HepG2 (cell line): ENCODE measurements around the gene GATAD2B. TPM values are rescaled to one million over a fixed set of nuclear protein-coding genes. Genes with fewer than 3 reads are reported as not detected.

Experiments used
- ATAC-seq: fragments of 200-7000 bp; cut with Tn5 transposase; 3 replicates; pipeline ENCODE4 v1.9.1; 2020; ENCODE audit warnings: mild to moderate bottlenecking, moderate library complexity
- BruUV-seq: library from RNA; stranded (reverse); fragments of 400-500 nt; replicated peaks from 2 replicates; lab custom pipeline; 2021; lab: Mats Ljungman, UMichigan
- CTCF ChIA-PET: fragments of 300-600 bp; formaldehyde crosslinking; extraction: SDS; loops from one replicate; lab custom pipeline; 2021; ENCODE audit warnings: low total read pairs, inconsistent platforms, low intra/inter-chr PET ratio; lab: Yijun Ruan, JAX
- POLR2A ChIA-PET: fragments of 350-600 bp; sonication (Branson Sonifier 250); formaldehyde crosslinking; loops from one replicate; lab custom pipeline; 2020; ENCODE audit warnings: antibody characterized with exemption, inconsistent platforms; lab: Yijun Ruan, JAX
- DNase-seq: peaks from one replicate; pipeline ENCODE4 v3.0.0-alpha.2; 2015; ENCODE audit warnings: low spot score
- FAIRE-seq: peaks from 3 replicates; lab custom pipeline; 2011; peaks lifted over from hg19 to GRCh38; lab: Jason Lieb, UNC
- H2AFZ ChIP-seq: one replicate; pipeline ENCODE4 v1.6.1; 2011; ENCODE audit warnings: low read length, inconsistent platforms
- H3K27ac ChIP-seq: fragments of 300-600 bp; 3 replicates; pipeline ENCODE4 v1.8.0; 2011; ENCODE audit warnings: mixed run types, mild to moderate bottlenecking, mixed read lengths, low read length, inconsistent platforms; ENCODE audit not compliant: insufficient read depth; ENCODE audit errors: extremely low read length
- H3K27me3 ChIP-seq, 2 experiments: fragments of 200-600 bp in 1 of 2; 2 replicates in 1 of 2; 3 replicates in 1 of 2; pipeline versions ENCODE4 v1.6.0 to v1.8.0; 2011; ENCODE audit warnings: low read length in 2 of 2, mild to moderate bottlenecking in 2 of 2, moderate library complexity in 2 of 2, inconsistent platforms in 1 of 2; ENCODE audit not compliant: insufficient read depth in 2 of 2, control insufficient read depth in 1 of 2
- H3K36me3 ChIP-seq, 2 experiments: fragments of 200-600 bp in 1 of 2; replicated peaks in 1 of 2; 2 replicates in 1 of 2; 3 replicates in 1 of 2; pipeline versions ENCODE4 v1.5.1 to v1.8.0; 2011; ENCODE audit warnings: low read length in 2 of 2, inconsistent platforms in 1 of 2; ENCODE audit not compliant: insufficient read depth in 2 of 2, control insufficient read depth in 1 of 2
- H3K4me1 ChIP-seq: 2 replicates; pipeline ENCODE4 v1.5.1; 2012; ENCODE audit warnings: low read length, inconsistent platforms; ENCODE audit not compliant: insufficient read depth
- H3K4me2 ChIP-seq: 2 replicates; pipeline ENCODE4 v1.6.0; 2011; ENCODE audit warnings: low read depth, low read length, inconsistent platforms
- H3K4me3 ChIP-seq, 3 experiments: fragments of 200-600 bp in 1 of 3; sonication (generic), shearing (Covaris generic) in 1 of 3; replicated peaks in 1 of 3; 2 replicates each; pipeline ENCODE4 v1.5.1; 2011 to 2016; ENCODE audit warnings: low read length in 3 of 3, inconsistent platforms in 2 of 3, low read depth in 2 of 3, mild to moderate bottlenecking in 2 of 3, control low read depth in 1 of 3, mixed read lengths in 1 of 3; ENCODE audit not compliant: insufficient read depth in 1 of 3
- H3K79me2 ChIP-seq: one replicate; pipeline ENCODE4 v1.6.1; 2011; ENCODE audit warnings: low read length, inconsistent platforms; ENCODE audit not compliant: insufficient read depth
- H3K9ac ChIP-seq: 2 replicates; pipeline ENCODE4 v1.6.0; 2011; ENCODE audit warnings: mild to moderate bottlenecking, low read depth, low read length, inconsistent platforms; ENCODE audit not compliant: insufficient read depth
- H3K9me3 ChIP-seq: 2 replicates; pipeline ENCODE4 v1.5.1; 2012; ENCODE audit warnings: mild to moderate bottlenecking, low read length
- H4K20me1 ChIP-seq: 2 replicates; pipeline ENCODE4 v1.6.0; 2011; ENCODE audit warnings: inconsistent platforms, mild to moderate bottlenecking, low read length, moderate library complexity; ENCODE audit not compliant: insufficient read depth
- FOXP4 ChIP-seq: sonication (generic); formaldehyde crosslinking; IDR thresholded peaks from 2 replicates; pipeline ENCODE4 v1.4.0; 2020; ENCODE audit warnings: missing genetic modification reagents
- PREB ChIP-seq: sonication (generic); formaldehyde crosslinking; IDR thresholded peaks from 2 replicates; pipeline ENCODE4 v1.4.0; 2020; ENCODE audit warnings: missing genetic modification reagents
- STAT6 ChIP-seq: sonication (generic); formaldehyde crosslinking; IDR thresholded peaks from 2 replicates; pipeline ENCODE4 v1.4.0; 2020; ENCODE audit warnings: missing genetic modification reagents, mild to moderate bottlenecking, borderline replicate concordance
- YEATS4 ChIP-seq: sonication (generic); formaldehyde crosslinking; IDR thresholded peaks from 2 replicates; pipeline ENCODE4 v1.4.0; 2020; ENCODE audit warnings: missing genetic modification reagents, borderline replicate concordance
- ZNF460 ChIP-seq: sonication (generic); formaldehyde crosslinking; IDR thresholded peaks from 2 replicates; pipeline ENCODE4 v1.5.1; 2020; ENCODE audit warnings: missing genetic modification reagents, mild to moderate bottlenecking, borderline replicate concordance
- ZNF512B ChIP-seq: sonication (generic); formaldehyde crosslinking; IDR thresholded peaks from 2 replicates; pipeline ENCODE4 v1.5.1; 2020; ENCODE audit warnings: missing genetic modification reagents, mild to moderate bottlenecking, borderline replicate concordance
- ZNF616 ChIP-seq: sonication (generic); formaldehyde crosslinking; IDR thresholded peaks from 2 replicates; pipeline ENCODE4 v1.5.0; 2020; ENCODE audit warnings: low read depth, mild to moderate bottlenecking, missing genetic modification reagents
- ZSCAN30 ChIP-seq: sonication (generic); formaldehyde crosslinking; IDR thresholded peaks from 2 replicates; pipeline ENCODE4 v1.5.0; 2020; ENCODE audit warnings: mild to moderate bottlenecking, missing genetic modification reagents
- WGBS: methylation state at CpG from one replicate; pipeline ENCODE4 v1.1.6; 2017; ENCODE audit warnings: low lambda C conversion rate; 5-methylcytosine and 5-hydroxymethylcytosine counted together
- in situ Hi-C: cut with HindIII; loops from 2 replicates; pipeline ENCODE4 v1.10.0; 2017; ENCODE audit warnings: low pct_unique_long_range_greater_than_20kb; ENCODE audit not compliant: extremely low pct_ligation_motif_present
- intact Hi-C: fragments of 100-400 bp; cut with micrococcal nuclease; formaldehyde crosslinking; loops from one replicate; pipeline ENCODE4 v1.10.0; 2022; ENCODE audit not compliant: unreplicated experiment
- polyA plus RNA-seq, 8 experiments: library from polyadenylated mRNA; depleted of rRNA in 3 of 8; stranded (reverse) in 7 of 8; unstranded in 1 of 8; fragments of >200 nt; fragmentation: Illumina TruSeq in 4 of 8; extraction: Trizol in 4 of 8; gene quantifications; 2 replicates each; pipeline versions ENCODE4 v1.2.1 to v1.2.3, GENCODE V29; 2011 to 2016; ENCODE audit warnings: low read depth in 4 of 8, missing spikeins in 1 of 8, mixed read lengths in 1 of 8; ENCODE audit not compliant: insufficient read depth in 1 of 8
- total RNA-seq, 5 experiments: library from RNA; depleted of rRNA; stranded (reverse); fragments of >200 nt; fragmentation: Illumina TruSeq; extraction: Trizol; gene quantifications; 2 replicates each; pipeline ENCODE4 v1.2.3, GENCODE V29; 2016; ENCODE audit warnings: low read depth in 1 of 5

The GATAD2B gene
- total and polyA plus RNA-seq, 2 of the 13 experiments (the other 11 are each of a cell fraction or from before 2014, with no cell fraction given), result 3.2 to 5.2 TPM

- peaks cover 2% of the 10 kb centered on the region; the same call in 1 of the 2 replicates for H4K20me1 ChIP-seq
- H3K4me3 ChIP-seq, result peak overlapping the region in 2 of 3 experiments; percentile 90 to 92; a peak in 2 of 6 replicates
- no peak for DNase-seq
- peak overlapping the region; percentile 89 for H3K9ac ChIP-seq
- POLR2A ChIA-PET, result interaction anchor here (3.7 to 10.0 kb wide), 2 partner anchors 16 kb away, joined by 41 to 209 read pairs; partner anchors contain the start of genes DENND4B and JTB
- peak overlapping the region; percentile 98 for H3K4me2 ChIP-seq
- in situ Hi-C loops (no loop called here), intact Hi-C loops (no loop called here)
- peak overlapping the region; percentile 79 for H3K27ac ChIP-seq
- peaks cover 0 to 13% of the 10 kb centered on the region in 2 experiments; a peak in 1 of 5 replicates for H3K36me3 ChIP-seq
- WGBS, result 96% methylated on average over 4 of the region's 4 CpGs
- H2AFZ ChIP-seq, result no peak overlapping the region
- H3K9me3 ChIP-seq, result no peaks in the 10 kb centered on the region
- peaks cover 53% of the 10 kb centered on the region for H3K4me1 ChIP-seq
- peaks cover 44% of the 10 kb centered on the region for H3K79me2 ChIP-seq
- no TSS peak for BruUV-seq
- peaks cover 0 to 7% of the 10 kb centered on the region in 2 experiments; a peak in 1 of 5 replicates for H3K27me3 ChIP-seq
- CTCF ChIA-PET, result no interaction called here
- ATAC-seq, result no peak
- TF ChIP-seq ZNF616 (CRISPR knock-in tag) (no peak), STAT6 (CRISPR knock-in tag) (no peak), PREB (CRISPR knock-in tag) (no peak), ZNF460 (no peak), ZNF512B (no peak), YEATS4 (no peak), ZSCAN30 (CRISPR knock-in tag) (no peak), FOXP4 (CRISPR knock-in tag) (no peak)
- FAIRE-seq, result no peak
Measured at GRCh38 chr1:153961421-153961820, 38.6 kb upstream of the GATAD2B start.
